Measurements from ENCODE around the gene SEC14L2. TPM values are rescaled to one million over a fixed set of nuclear protein-coding genes. Genes with fewer than 3 reads are reported as not detected.

The SEC14L2 gene
- total and polyA plus RNA-seq, 10 of the 15 experiments (the other 5 are each of a cell fraction or from before 2014, with no cell fraction given), result 0.08 to 4.0 (median 0.48) TPM

- CTCF ChIA-PET, result interaction anchor here (0.8 to 2.4 kb wide), 4 partner anchors 8 to 22 kb away, joined by 3 to 9 read pairs (median 3); partner anchors contain the start of gene MTFP1
- Histone ChIP-seq H3K9ac (ENCODE audit: control insufficient read depth, insufficient read depth, low read length) (no peak overlapping the region), H2AFZ (ENCODE audit: control insufficient read depth, low read depth, low read length) (no peak overlapping the region), H3K27me3 (replicated peaks in 1 of 2; ENCODE audit: control insufficient read depth in 2 of 2, insufficient read depth in 2 of 2, low read length in 1 of 2) (no peaks in the 10 kb centered on the region), H3K79me2 (ENCODE audit: control insufficient read depth, insufficient read depth, low read length) (no peaks in the 10 kb centered on the region), H3K4me2 (ENCODE audit: control insufficient read depth, insufficient read depth) (no peak overlapping the region), H4K20me1 (ENCODE audit: control insufficient read depth, insufficient read depth) (no peaks in the 10 kb centered on the region), H3K27ac (ENCODE audit: control insufficient read depth, insufficient read depth) (no peak overlapping the region), H3K4me3 (no peak overlapping the region), H3K36me3 (ENCODE audit: control insufficient read depth in 2 of 2, insufficient read depth in 2 of 2, low read length in 1 of 2) (peaks cover 0 to 8% of the 10 kb centered on the region in 2 experiments; a peak in 2 of 4 replicates), H3K9me3 (replicated peaks; ENCODE audit: control insufficient read depth, insufficient read depth, low read length) (no peaks in the 10 kb centered on the region), H3K4me1 (ENCODE audit: control insufficient read depth, insufficient read depth, low read length) (no peaks in the 10 kb centered on the region)
- in situ Hi-C loops (cut with MboI) (no loop called here), intact Hi-C loops (cut with micrococcal nuclease; ENCODE audit: unreplicated experiment) (no loop called here)
- TF ChIP-seq ZSCAN29 (IDR thresholded peaks at IDR 0.05), result no peak
- SMC1A ChIA-PET (ENCODE audit: uncharacterized antibody, unreplicated experiment), result interaction anchor here (1.2 to 2.3 kb wide), 5 partner anchors 8 to 22 kb away, joined by 4 to 13 read pairs (median 4); partner anchors contain the start of gene MTFP1
- DNase-seq (ENCODE audit: low read depth, low spot score) (no peak), FAIRE-seq (no peak), ATAC-seq (no peak)
- no TSS peak for BruUV-seq (replicated peaks)
- POLR2A ChIA-PET, result interaction anchor here (1.1 to 2.9 kb wide), 2 partner anchors 10 to 17 kb away, joined by 4 to 11 read pairs; partner anchors contain the start of gene SEC14L2
- RAD21 ChIA-PET (ENCODE audit: unreplicated experiment), result interaction anchor here (1.3 to 1.8 kb wide), 2 partner anchors 10 to 22 kb away, joined by 4 to 5 read pairs; no protein-coding TSS in a partner anchor
- 70% methylated on average over 5 of the region's 5 CpGs for WGBS (ENCODE audit: insufficient coverage, insufficient replicate concordance, low lambda C conversion rate, missing lambda C conversion rate)
Measured at GRCh38 chr22:30413745-30414524, 17.1 kb downstream of the SEC14L2 start.

DNA sequence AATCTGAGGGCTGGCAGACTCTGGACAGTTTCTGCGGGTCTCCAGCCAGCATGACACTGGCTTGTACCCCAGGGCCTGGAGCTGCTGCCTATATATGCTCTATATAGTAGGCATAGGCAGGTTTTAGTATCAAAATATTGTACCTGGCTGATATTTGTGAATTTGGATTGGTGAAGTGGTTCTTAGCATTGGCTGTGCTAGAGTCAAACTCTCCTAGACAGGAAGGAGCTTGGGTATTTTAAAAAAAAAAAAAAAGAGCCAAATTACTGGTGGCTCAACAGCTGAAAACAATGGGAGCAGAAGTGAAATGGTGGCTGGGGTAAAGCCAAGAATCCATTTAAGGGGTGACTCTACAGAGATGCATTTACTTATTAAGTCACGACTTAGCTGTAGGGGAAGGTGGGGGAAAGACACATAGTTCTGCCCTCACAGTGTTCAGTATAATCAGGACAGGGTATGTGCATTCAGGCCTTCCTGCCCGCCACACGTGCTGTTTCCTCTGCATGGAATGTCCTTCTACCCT, 17.8 kb downstream of the SEC14L2 start:
- no TSS peak for BruUV-seq (replicated peaks)
- ChIA-PET SMC1A (ENCODE audit: uncharacterized antibody, unreplicated experiment) (interaction anchor here (1.2 to 1.7 kb wide), 4 partner anchors 9 to 22 kb away, joined by 4 to 6 read pairs (median 4); partner anchors contain the start of gene MTFP1), CTCF (interaction anchor here (0.8 to 2.4 kb wide), 3 partner anchors 8 to 22 kb away, joined by 3 to 9 read pairs (median 3); no protein-coding TSS in a partner anchor), POLR2A (interaction anchor here (0.6 to 1.1 kb wide), 2 partner anchors 9 to 21 kb away, joined by 3 to 4 read pairs; no protein-coding TSS in a partner anchor), RAD21 (ENCODE audit: unreplicated experiment) (interaction anchor here (1.3 kb wide), 1 partner anchor 9 kb away, joined by 5 read pairs; no protein-coding TSS in a partner anchor)
- H3K79me2 ChIP-seq (ENCODE audit: control insufficient read depth, insufficient read depth, low read length), result no peaks in the 10 kb centered on the region
- DNase-seq (ENCODE audit: low read depth, low spot score) (no peak), ATAC-seq (no peak), FAIRE-seq (no peak)
- no peak overlapping the region for H3K27ac ChIP-seq (ENCODE audit: control insufficient read depth, insufficient read depth)
- no peaks in the 10 kb centered on the region for H3K9me3 ChIP-seq (replicated peaks; ENCODE audit: control insufficient read depth, insufficient read depth, low read length)
- in situ Hi-C loops (cut with MboI), result no loop called here
- H2AFZ ChIP-seq (ENCODE audit: control insufficient read depth, low read depth, low read length), result no peak overlapping the region
- H4K20me1 ChIP-seq (ENCODE audit: control insufficient read depth, insufficient read depth), result no peaks in the 10 kb centered on the region
- 82% methylated on average over 4 of the region's 4 CpGs for WGBS (ENCODE audit: insufficient coverage, insufficient replicate concordance, low lambda C conversion rate, missing lambda C conversion rate)
- no peak overlapping the region for H3K4me3 ChIP-seq
- intact Hi-C loops (cut with micrococcal nuclease; ENCODE audit: unreplicated experiment), result no loop called here
- no peaks in the 10 kb centered on the region for H3K27me3 ChIP-seq (replicated peaks in 1 of 2; ENCODE audit: control insufficient read depth in 2 of 2, insufficient read depth in 2 of 2, low read length in 1 of 2)
- H3K36me3 ChIP-seq (ENCODE audit: control insufficient read depth in 2 of 2, insufficient read depth in 2 of 2, low read length in 1 of 2), result peaks cover 0 to 12% of the 10 kb centered on the region in 2 experiments; a peak in 2 of 4 replicates
- H3K4me1 ChIP-seq (ENCODE audit: control insufficient read depth, insufficient read depth, low read length), result no peaks in the 10 kb centered on the region
- no peak overlapping the region for H3K4me2 ChIP-seq (ENCODE audit: control insufficient read depth, insufficient read depth)
- H3K9ac ChIP-seq (ENCODE audit: control insufficient read depth, insufficient read depth, low read length), result no peak overlapping the region
- TF ChIP-seq NR2C2 (IDR thresholded peaks at IDR 0.05; ENCODE audit: borderline replicate concordance, control insufficient read depth, insufficient read length, low read depth) (no peak), SMARCA5 (IDR thresholded peaks at IDR 0.05) (no peak), RFX5 (IDR thresholded peaks at IDR 0.05; ENCODE audit: low read depth, low read length) (no peak), CUX1 (IDR thresholded peaks at IDR 0.05; ENCODE audit: insufficient replicate concordance, low read depth, low read length) (no peak), CBX5 (IDR thresholded peaks at IDR 0.05; ENCODE audit: low read depth) (no peak), STAT3 (IDR thresholded peaks at IDR 0.05; ENCODE audit: low read depth, low read length) (no peak)

All from GM12878 (cell line).